Stimulated activated CD4-positive, alpha-beta T cell treated with anti-CD3 and anti-CD28 coated beads, TNF-alpha, amount 100 ng/mL, for 1 hour (primary cell): ENCODE results near the gene SULT2A1.
A peak's percentile ranks its signal among the peaks of the same experiment; 100 is the strongest.
"Not testable (repeated sequence)": the region's sequence is repeated elsewhere in the genome, so short reads cannot be mapped to it uniquely, and the experiment has no call there.

ENCODE experiments used
- DNase-seq, 3 donors: peaks; one replicate each; pipeline ENCODE4 v3.0.0-alpha.2; 2020; ENCODE audit warnings: low read depth in 3 of 3, low spot score in 1 of 3

SULT2A1 gene

GRCh38 chr19:47860602-47861297 lies 25.4 kb downstream of the SULT2A1 start:
- DNase-seq, result no peak

- not testable (repeated sequence) for DNase-seq
These were observed 26.3 kb downstream of the SULT2A1 start for GRCh38 chr19:47859838-47860237.

GRCh38 chr19:47858646-47859285 lies 27.3 kb downstream of the SULT2A1 start, which contains the start of gene TPRX2:
TPRX2 (plus strand) TSS chr19:47859235; CDS start chr19:47859247, 12 bp downstream.
- DNase-seq, result not testable (repeated sequence)

- DNase-seq, result not testable (repeated sequence)
These were observed 27.9 kb downstream of the SULT2A1 start for GRCh38 chr19:47858231-47858630.

- no peak for DNase-seq
These were observed 31.7 kb downstream of the SULT2A1 start for GRCh38 chr19:47854459-47854858.

- DNase-seq, result no peak
These were observed 33.1 kb downstream of the SULT2A1 start for GRCh38 chr19:47853003-47853402.

- DNase-seq, result peak in 1 of 3 donors; percentile 21
These were observed 37.2 kb downstream of the SULT2A1 start for GRCh38 chr19:47848823-47849473.

GRCh38 chr19:47848425-47848822 lies 37.7 kb downstream of the SULT2A1 start:
- no peak for DNase-seq

GRCh38 chr19:47842941-47843340 lies 43.2 kb downstream of the SULT2A1 start:
- no peak for DNase-seq

- no peak for DNase-seq
These were observed 46.2 kb downstream of the SULT2A1 start for GRCh38 chr19:47839913-47840312.

- DNase-seq, result no peak
These were observed 46.7 kb downstream of the SULT2A1 start for GRCh38 chr19:47839411-47839810.

GRCh38 chr19:47836038-47836437 lies 50.1 kb downstream of the SULT2A1 start:
- no peak for DNase-seq

- DNase-seq, result no peak
These were observed 53.4 kb downstream of the SULT2A1 start for GRCh38 chr19:47832723-47833122.

- DNase-seq, result no peak
These were observed 59.3 kb downstream of the SULT2A1 start for GRCh38 chr19:47826800-47827199.

GRCh38 chr19:47824396-47824795 lies 61.7 kb downstream of the SULT2A1 start:
- DNase-seq, result no peak

- no peak for DNase-seq
These were observed 64.6 kb downstream of the SULT2A1 start, which contains the start of gene CRX for GRCh38 chr19:47821460-47822020. CRX (plus strand) TSS chr19:47821937; CDS start chr19:47834444, 12,507 bp downstream.
